ENCODE results near the gene CDH11.

DNA sequence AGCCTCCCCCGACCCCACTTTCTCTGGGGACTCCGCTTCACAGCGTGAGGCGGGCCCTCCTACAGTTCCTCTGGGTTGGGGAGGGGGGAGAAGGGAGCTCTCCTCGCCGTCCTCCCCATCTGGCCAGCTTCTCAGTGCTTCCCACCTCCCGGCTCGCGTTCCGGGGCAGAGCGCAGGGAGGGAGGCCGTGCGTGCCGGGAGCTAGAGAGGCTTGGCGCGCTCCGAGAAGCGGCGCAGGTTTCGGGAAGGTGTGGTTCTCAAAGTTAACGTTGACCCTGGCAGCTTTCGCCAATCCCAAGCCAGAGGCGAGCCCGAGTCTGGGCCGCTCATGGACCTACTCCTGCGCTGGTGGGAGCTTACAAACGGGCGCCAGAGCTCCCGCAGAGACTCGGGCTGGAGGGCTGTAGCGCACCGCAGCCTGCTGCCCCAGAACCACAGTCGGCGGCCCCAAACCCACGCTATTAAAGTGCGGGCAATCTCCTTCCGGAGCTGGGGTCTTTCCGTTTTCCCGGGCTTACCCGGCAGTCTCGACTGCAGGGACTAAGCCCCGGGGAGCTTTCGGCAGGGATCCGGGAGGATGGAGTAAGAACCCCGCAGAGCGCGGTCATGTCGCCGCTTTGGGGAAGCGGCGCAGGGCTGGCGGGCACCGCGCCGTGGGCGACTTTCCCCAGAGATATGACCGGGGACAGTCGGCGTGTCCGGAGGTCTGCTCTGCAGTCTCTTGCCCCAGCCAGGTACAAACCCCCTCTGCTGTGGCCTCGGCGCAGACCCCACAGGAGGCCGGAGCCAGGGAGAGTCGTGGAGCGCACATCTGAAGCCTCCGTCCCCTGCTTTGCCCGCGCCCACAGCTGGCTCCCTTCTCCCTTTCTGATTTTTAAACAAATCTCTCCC, 787 bp downstream of the CDH11 start:
- TF ChIP-seq, protein P1, sequence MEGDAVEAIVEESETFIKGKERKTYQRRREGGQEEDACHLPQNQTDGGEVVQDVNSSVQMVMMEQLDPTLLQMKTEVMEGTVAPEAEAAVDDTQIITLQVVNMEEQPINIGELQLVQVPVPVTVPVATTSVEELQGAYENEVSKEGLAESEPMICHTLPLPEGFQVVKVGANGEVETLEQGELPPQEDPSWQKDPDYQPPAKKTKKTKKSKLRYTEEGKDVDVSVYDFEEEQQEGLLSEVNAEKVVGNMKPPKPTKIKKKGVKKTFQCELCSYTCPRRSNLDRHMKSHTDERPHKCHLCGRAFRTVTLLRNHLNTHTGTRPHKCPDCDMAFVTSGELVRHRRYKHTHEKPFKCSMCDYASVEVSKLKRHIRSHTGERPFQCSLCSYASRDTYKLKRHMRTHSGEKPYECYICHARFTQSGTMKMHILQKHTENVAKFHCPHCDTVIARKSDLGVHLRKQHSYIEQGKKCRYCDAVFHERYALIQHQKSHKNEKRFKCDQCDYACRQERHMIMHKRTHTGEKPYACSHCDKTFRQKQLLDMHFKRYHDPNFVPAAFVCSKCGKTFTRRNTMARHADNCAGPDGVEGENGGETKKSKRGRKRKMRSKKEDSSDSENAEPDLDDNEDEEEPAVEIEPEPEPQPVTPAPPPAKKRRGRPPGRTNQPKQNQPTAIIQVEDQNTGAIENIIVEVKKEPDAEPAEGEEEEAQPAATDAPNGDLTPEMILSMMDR (IDR thresholded peaks at IDR 0.05; ENCODE audit: low read depth, low read length, poor library complexity, severe bottlenecking), result no peak
- TF ChIP-seq EZH2phosphoT487 (IDR thresholded peaks at IDR 0.05; ENCODE audit: borderline replicate concordance, low read length), result no peak

Data from DOHH2 (cell line).